ENCODE measurements around the gene GIMD1. TPM values are rescaled to one million over a fixed set of nuclear protein-coding genes. Genes with fewer than 3 reads are reported as not detected.

GIMD1 gene
- total and polyA plus RNA-seq, 7 donors: not detected

DNA sequence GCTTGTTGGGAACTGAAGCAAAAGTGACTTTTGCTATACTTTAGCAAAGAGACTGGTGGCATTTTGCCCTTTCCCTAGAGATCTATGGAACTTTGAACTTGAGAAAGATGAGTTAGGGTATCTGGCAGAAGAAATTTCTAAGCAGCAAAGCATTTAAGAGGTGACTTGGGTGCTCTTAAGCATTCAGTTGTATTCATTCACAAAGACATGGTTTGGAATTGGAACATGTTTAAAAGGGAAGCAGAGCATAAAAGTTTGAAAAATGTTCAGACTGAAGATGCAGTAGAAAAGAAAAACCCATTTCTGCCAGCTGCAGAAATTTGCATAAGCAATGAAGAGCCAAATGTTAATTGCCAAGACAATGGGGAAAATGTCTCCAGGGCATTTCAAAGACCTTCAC, 30.7 kb downstream of the GIMD1 start:
- H3K36me3 ChIP-seq: peaks cover 22 to 63% (median 26%) of the 10 kb centered on the region in 4 donors
- no peak for DNase-seq
- H3K9me3 ChIP-seq: peaks cover 0 to 3% (median 1%) of the 10 kb centered on the region in 4 donors
- intact Hi-C loops (cut with DNase I): loop anchor here (10.0 kb wide), 1 partner anchor 103 kb away; no protein-coding TSS in a partner anchor
- no peak overlapping the region for H3K27ac ChIP-seq
- H3K27me3 ChIP-seq: no peaks in the 10 kb centered on the region
- H3K4me3 ChIP-seq: no peak overlapping the region
- TF ChIP-seq POLR2AphosphoS5 (IDR thresholded peaks at IDR 0.05) (no peak), POLR2A (IDR thresholded peaks at IDR 0.05) (no peak), EP300 (IDR thresholded peaks at IDR 0.05) (no peak)
- TF ChIP-seq, protein P1, sequence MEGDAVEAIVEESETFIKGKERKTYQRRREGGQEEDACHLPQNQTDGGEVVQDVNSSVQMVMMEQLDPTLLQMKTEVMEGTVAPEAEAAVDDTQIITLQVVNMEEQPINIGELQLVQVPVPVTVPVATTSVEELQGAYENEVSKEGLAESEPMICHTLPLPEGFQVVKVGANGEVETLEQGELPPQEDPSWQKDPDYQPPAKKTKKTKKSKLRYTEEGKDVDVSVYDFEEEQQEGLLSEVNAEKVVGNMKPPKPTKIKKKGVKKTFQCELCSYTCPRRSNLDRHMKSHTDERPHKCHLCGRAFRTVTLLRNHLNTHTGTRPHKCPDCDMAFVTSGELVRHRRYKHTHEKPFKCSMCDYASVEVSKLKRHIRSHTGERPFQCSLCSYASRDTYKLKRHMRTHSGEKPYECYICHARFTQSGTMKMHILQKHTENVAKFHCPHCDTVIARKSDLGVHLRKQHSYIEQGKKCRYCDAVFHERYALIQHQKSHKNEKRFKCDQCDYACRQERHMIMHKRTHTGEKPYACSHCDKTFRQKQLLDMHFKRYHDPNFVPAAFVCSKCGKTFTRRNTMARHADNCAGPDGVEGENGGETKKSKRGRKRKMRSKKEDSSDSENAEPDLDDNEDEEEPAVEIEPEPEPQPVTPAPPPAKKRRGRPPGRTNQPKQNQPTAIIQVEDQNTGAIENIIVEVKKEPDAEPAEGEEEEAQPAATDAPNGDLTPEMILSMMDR (IDR thresholded peaks at IDR 0.05): no peak
- no peaks in the 10 kb centered on the region for H3K4me1 ChIP-seq

DNA sequence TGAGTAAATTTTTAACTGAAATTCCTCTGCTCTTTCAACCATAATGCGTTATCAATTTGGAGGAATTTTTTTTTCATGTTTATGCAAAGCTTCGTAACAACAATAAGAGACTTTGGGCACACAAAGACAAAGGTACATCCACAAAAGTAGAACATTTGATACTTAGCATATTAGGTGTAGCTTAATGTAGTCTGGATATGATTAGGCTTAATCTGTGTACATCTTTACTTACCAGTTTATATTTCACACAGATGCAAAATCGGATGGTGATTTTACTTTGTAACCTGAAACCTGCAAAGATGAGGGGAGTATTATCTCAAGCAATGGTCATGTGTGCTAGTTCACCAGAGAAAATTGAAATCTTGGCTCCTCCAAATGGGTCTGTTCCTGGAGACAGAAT, 32.0 kb downstream of the GIMD1 start:
- Histone ChIP-seq H3K4me3 (no peak overlapping the region), H3K4me1 (no peaks in the 10 kb centered on the region), H3K36me3 (peaks cover 26 to 76% (median 31%) of the 10 kb centered on the region in 4 donors), H3K27me3 (no peaks in the 10 kb centered on the region), H3K27ac (no peak overlapping the region), H3K9me3 (peaks cover 0 to 3% (median 1%) of the 10 kb centered on the region in 4 donors)
- 96 to 99% methylated on average over 3 of the region's 3 CpGs for WGBS, 2 donors
- TF ChIP-seq POLR2A (IDR thresholded peaks at IDR 0.05) (no peak), POLR2AphosphoS5 (IDR thresholded peaks at IDR 0.05) (no peak), EP300 (IDR thresholded peaks at IDR 0.05) (no peak)
- TF ChIP-seq, protein P1 (IDR thresholded peaks at IDR 0.05): no peak
- intact Hi-C loops (cut with DNase I): loop anchor here (10.0 kb wide), 1 partner anchor 102 kb away; no protein-coding TSS in a partner anchor
- DNase-seq: no peak

DNA sequence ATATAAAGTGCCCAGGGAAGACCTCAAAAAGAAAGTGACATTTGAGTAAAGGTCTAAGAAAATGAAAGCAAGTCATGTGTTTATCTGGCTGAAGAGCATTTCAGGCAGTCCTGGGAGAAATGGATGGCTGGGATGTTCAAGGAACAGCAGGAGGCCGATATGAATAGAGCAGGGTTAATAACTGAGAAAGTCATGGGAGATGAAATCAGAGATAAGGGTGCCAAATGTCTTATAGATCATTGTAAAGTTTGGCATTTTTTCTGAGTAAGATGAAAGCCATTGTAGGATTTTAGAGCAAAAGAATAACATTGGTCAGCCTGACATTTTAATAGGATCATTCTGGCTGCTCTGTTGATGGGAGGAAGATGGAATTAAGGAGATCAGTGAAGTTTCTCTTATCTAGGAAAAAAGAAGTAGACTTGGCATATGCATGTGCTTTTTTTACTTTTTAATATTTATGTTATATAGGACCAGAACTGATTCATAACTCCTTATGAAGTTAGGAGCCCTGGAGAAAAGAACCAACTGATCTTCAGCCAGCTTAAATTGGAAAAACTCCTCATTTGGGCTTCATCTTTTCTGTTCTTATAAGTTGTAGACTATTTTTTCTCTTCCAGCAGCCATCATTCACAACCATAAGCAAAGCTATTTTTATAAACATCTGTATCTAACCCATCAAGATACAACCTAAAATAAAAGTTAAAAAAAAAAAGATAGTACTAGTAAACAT, 33.7 kb downstream of the GIMD1 start:
- Histone ChIP-seq H3K4me3 (no peak overlapping the region), H3K27me3 (no peaks in the 10 kb centered on the region), H3K27ac (no peak overlapping the region), H3K36me3 (peaks cover 28 to 93% (median 39%) of the 10 kb centered on the region in 4 donors), H3K9me3 (peaks cover 0 to 3% (median 1%) of the 10 kb centered on the region in 4 donors), H3K4me1 (no peaks in the 10 kb centered on the region)
- TF ChIP-seq POLR2A (IDR thresholded peaks at IDR 0.05) (no peak), EP300 (IDR thresholded peaks at IDR 0.05) (no peak), POLR2AphosphoS5 (IDR thresholded peaks at IDR 0.05) (no peak)
- TF ChIP-seq, protein P1 (IDR thresholded peaks at IDR 0.05): no peak
- intact Hi-C loops (cut with DNase I): loop anchor here (10.0 kb wide), 1 partner anchor 100 kb away; no protein-coding TSS in a partner anchor
- DNase-seq: no peak
- 82 to 88% methylated on average over 1 of the region's 1 CpG for WGBS, 2 donors

DNA sequence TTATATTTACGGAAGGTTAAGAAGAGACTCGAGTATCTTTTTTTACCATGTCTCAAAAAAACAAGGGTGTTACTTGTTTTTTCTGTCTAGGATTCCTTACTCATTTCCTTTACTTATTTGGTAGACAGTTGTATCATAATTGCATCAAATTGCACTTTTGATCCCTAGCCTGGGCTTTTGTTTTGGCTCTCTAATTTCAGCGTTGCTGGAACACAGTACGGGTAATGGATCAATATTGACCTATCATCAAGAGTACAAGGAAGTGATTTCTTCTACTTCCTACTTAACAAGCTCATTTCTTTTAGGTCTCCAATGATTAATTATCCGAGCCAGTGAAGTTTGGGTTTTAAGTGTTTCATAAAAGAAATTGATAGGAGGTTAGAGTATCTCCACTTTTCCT, 35.4 kb downstream of the GIMD1 start:
- TF ChIP-seq EP300 (IDR thresholded peaks at IDR 0.05): no peak
- WGBS, 2 donors: 58 to 87% methylated on average over 5 of the region's 5 CpGs
- peaks cover 21 to 97% (median 36%) of the 10 kb centered on the region in 4 donors for H3K36me3 ChIP-seq
- H3K9me3 ChIP-seq: peaks cover 0 to 3% (median 1%) of the 10 kb centered on the region in 4 donors
- no peak overlapping the region for H3K4me3 ChIP-seq
- no peak overlapping the region for H3K27ac ChIP-seq
- H3K4me1 ChIP-seq: no peaks in the 10 kb centered on the region
- no peaks in the 10 kb centered on the region for H3K27me3 ChIP-seq
- intact Hi-C loops (cut with DNase I): loop anchor here (10.0 kb wide), 1 partner anchor 98 kb away; no protein-coding TSS in a partner anchor
- no peak for DNase-seq

DNA sequence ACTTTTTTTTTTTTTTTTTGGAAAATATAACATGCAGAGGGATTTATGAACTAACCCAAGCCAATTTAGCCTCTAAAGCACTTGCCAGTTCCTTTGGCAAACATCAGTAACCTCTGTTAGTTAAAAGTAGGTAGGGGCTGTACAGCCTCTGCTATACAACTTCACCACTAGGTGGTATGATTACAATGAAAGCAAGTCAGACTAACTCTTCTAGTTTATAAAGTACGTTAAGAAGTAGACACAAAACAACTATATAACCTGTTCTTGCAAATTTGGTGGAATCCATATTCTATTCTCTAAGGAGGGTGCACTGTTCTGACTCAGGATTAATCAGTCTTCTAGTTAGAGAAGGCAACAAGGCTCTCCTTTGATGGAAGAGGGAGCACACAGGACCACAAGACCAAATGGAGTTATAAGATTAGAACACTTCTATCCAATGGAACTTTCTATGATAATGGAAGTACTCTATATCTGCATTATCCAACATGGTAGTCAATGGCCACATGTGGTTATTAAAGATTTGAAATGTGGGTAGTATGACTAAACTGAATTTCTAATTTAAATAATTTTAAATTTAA, 39.4 kb downstream of the GIMD1 start:
- intact Hi-C loops (cut with DNase I): no loop called here
- no peaks in the 10 kb centered on the region for H3K4me1 ChIP-seq
- WGBS, 2 donors: 36 to 47% methylated on average over 1 of the region's 1 CpG
- peaks cover 5 to 94% (median 33%) of the 10 kb centered on the region in 4 donors for H3K36me3 ChIP-seq
- H3K27me3 ChIP-seq: no peaks in the 10 kb centered on the region
- DNase-seq: no peak
- H3K27ac ChIP-seq: no peak overlapping the region
- no peaks in the 10 kb centered on the region for H3K9me3 ChIP-seq
- TF ChIP-seq POLR2AphosphoS5 (IDR thresholded peaks at IDR 0.05) (no peak), EP300 (IDR thresholded peaks at IDR 0.05) (no peak)
- TF ChIP-seq, protein P1 (IDR thresholded peaks at IDR 0.05): peak in 2 of 4 experiments; percentile 16 to 40
- no peak overlapping the region for H3K4me3 ChIP-seq
